ENCODE results near the gene ILF3.

The ILF3 gene

GRCh38 chr19:10694706-10695307 lies 40.7 kb downstream of the ILF3 start:
- DNase-seq (ENCODE audit: insufficient read length, low spot score) (no peak), FAIRE-seq (no peak)

- DNase-seq (ENCODE audit: insufficient read length, low spot score) (peak; percentile 92), FAIRE-seq (peak; percentile 55)
These were observed 41.6 kb downstream of the ILF3 start for GRCh38 chr19:10695401-10696398.

- FAIRE-seq = peak; percentile 4
These were observed 45.6 kb downstream of the ILF3 start for GRCh38 chr19:10699650-10700335.

GRCh38 chr19:10701955-10702525 lies 47.9 kb downstream of the ILF3 start:
- FAIRE-seq (peak; percentile 23), DNase-seq (ENCODE audit: insufficient read length, low spot score) (no peak)

More at GRCh38 chr19:10699650-10700335, 45.6 kb downstream of the ILF3 start:
- peak; percentile 45 for DNase-seq (ENCODE audit: insufficient read length, low spot score)

GRCh38 chr19:10706990-10707389 lies 52.8 kb downstream of the ILF3 start:
- DNase-seq (ENCODE audit: insufficient read length, low spot score) (no peak), FAIRE-seq (no peak)

GRCh38 chr19:10707440-10707839 lies 53.3 kb downstream of the ILF3 start:
- FAIRE-seq = no peak
- no peak for DNase-seq (ENCODE audit: insufficient read length, low spot score)

- FAIRE-seq (no peak), DNase-seq (ENCODE audit: insufficient read length, low spot score) (no peak)
These were observed 54.1 kb downstream of the ILF3 start for GRCh38 chr19:10708291-10708690.

- no peak for FAIRE-seq
- no peak for DNase-seq (ENCODE audit: insufficient read length, low spot score)
These were observed 57.9 kb downstream of the ILF3 start for GRCh38 chr19:10712045-10712444.

- no peak for FAIRE-seq
- DNase-seq (ENCODE audit: insufficient read length, low spot score) = no peak
These were observed 58.6 kb downstream of the ILF3 start for GRCh38 chr19:10712754-10713153.

- DNase-seq (ENCODE audit: insufficient read length, low spot score) = no peak
- FAIRE-seq = no peak
These were observed 59.2 kb downstream of the ILF3 start for GRCh38 chr19:10713317-10713716.

- DNase-seq (ENCODE audit: insufficient read length, low spot score) = no peak
- no peak for FAIRE-seq
These were observed 62.9 kb downstream of the ILF3 start for GRCh38 chr19:10717054-10717355.

- FAIRE-seq (peak; percentile 99), DNase-seq (ENCODE audit: insufficient read length, low spot score) (peak; percentile 86)
These were observed 63.4 kb downstream of the ILF3 start, which contains the start of gene DNM2 for GRCh38 chr19:10717356-10718204. DNM2 (plus strand) TSS chr19:10718079; CDS start chr19:10718243, 164 bp downstream.

- no peak for FAIRE-seq
These were observed 64.4 kb downstream of the ILF3 start for GRCh38 chr19:10718205-10719196.

GRCh38 chr19:10719466-10719961 lies 65.4 kb downstream of the ILF3 start:
- DNase-seq (ENCODE audit: insufficient read length, low spot score) = no peak
- FAIRE-seq = no peak

More at GRCh38 chr19:10718205-10719196, 64.4 kb downstream of the ILF3 start:
- DNase-seq (ENCODE audit: insufficient read length, low spot score) = no peak

GRCh38 chr19:10720607-10721125 lies 66.5 kb downstream of the ILF3 start:
- DNase-seq (ENCODE audit: insufficient read length, low spot score) (no peak), FAIRE-seq (no peak)

GRCh38 chr19:10723591-10723990 lies 69.4 kb downstream of the ILF3 start:
- no peak for FAIRE-seq
- DNase-seq (ENCODE audit: insufficient read length, low spot score) = no peak

GRCh38 chr19:10724573-10725071 lies 70.5 kb downstream of the ILF3 start:
- FAIRE-seq (no peak), DNase-seq (ENCODE audit: insufficient read length, low spot score) (no peak)

GRCh38 chr19:10725415-10725814 lies 71.3 kb downstream of the ILF3 start:
- no peak for FAIRE-seq

More at GRCh38 chr19:10725415-10725814, 71.3 kb downstream of the ILF3 start:
- DNase-seq (ENCODE audit: insufficient read length, low spot score) = no peak

All from GM19239 (cell line).